Femur (tissue), 1 donor: ENCODE results near the gene GNB3.
"Not testable (repeated sequence)": the region's sequence is repeated elsewhere in the genome, so short reads cannot be mapped to it uniquely, and the experiment has no call there.

Experiments
- DNase-seq: peaks from one replicate; pipeline ENCODE4 v3.0.0-alpha.2; 2017

The GNB3 gene

GRCh38 chr12:6886206-6886999 lies 45.7 kb downstream of the GNB3 start:
- DNase-seq = not testable (repeated sequence)

DNA sequence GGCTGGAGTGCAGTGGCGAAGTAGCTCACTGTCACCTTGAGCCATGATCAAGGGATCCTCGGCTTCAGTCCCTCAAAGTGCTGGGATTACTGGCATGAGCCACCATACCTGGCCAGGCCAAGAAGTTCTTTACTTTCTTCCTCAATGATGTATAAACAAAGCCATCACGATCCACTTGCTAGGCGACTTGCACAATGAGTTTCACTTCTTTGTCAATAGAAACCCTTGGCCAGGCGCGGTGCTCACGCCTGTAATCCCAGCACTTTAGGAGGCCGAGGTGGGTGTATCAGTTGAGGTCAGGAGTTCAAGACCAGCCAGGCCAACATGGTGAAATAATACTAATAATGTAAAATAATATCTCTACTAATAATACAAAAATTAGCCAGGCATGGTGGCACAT lies 46.7 kb downstream of the GNB3 start:
- DNase-seq = no peak

DNA sequence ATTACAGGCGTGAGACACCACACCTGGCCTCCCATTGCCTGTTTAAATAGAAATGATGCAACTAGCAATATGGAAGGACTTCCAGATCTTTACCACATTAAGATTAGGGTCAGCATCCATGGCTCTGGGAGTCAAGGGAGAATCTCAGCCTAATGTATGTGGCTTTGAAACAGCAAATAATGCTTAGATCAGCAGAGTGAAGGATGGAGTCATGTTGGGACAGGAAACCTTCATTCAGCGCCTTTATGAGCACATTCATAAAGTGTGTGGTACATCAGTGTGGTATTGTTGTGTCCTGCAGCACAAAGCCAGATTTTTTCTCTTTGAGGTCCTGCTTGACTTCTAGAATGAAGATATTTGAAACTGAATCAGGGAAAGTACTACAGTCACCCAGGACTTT lies 47.6 kb downstream of the GNB3 start:
- no peak for DNase-seq

DNA sequence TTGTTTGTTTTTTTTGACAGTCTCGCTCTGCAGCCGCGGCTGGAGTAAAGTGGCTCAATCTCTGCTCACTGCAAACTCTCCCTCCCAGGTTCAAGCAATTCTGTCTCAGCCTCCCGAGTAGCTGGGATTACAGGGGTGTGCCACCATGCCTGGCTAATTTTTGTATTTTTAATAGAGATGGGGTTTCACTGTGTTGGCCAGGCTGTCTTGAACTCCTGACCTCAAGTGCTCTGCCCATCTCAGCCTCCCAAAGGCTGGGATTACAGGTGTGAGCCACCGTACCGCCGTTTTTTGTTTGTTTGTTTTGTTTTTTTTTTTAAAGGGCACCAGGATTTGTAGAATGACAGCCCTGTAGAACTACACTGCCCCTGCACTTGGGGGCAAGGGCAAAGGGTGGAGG lies 48.1 kb downstream of the GNB3 start:
- DNase-seq = not testable (repeated sequence)

GRCh38 chr12:6889775-6890573 lies 49.2 kb downstream of the GNB3 start:
- not testable (repeated sequence) for DNase-seq

DNA sequence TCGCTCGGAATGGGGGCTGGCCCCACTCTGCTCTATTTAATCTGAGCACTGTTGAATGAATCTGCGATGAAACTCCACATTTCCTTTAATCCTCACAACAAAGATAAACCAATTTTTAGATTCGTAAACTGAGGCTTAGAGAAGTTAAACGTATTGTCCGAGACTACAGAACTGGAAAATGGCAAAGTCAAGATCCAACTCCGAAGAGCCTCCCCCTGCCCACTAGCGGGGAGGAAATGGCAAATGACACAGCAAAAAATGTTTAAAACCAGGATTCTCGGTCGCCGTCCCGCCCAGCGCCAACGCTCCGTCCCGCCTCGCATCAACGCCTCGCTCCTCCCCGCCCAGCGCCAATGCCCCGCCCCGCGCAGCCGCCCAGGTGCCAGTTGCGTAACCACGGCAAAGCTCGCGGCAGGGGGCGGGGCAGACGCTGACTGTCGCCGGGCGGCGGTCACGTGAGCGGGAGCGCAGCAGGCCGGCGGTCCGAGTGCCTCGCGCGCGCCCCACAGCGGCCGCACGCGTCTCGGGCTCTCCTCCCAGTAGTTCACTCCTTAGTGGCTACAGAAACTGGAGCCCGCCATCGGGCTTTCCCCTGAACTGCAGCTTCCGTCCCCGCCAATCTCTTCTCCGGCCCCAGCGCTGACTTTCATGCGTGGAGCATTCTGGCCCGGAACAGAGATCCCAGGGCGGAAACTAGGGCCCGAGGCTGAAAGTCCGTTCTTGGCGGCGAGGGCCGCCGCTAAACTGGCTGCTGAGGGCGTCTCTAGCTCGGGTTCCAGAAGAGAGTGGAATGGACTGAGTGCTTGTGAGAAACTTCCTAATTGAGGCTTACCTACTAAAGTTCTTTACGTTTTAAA lies 50.3 kb downstream of the GNB3 start:
- DNase-seq = peak; percentile 99

DNA sequence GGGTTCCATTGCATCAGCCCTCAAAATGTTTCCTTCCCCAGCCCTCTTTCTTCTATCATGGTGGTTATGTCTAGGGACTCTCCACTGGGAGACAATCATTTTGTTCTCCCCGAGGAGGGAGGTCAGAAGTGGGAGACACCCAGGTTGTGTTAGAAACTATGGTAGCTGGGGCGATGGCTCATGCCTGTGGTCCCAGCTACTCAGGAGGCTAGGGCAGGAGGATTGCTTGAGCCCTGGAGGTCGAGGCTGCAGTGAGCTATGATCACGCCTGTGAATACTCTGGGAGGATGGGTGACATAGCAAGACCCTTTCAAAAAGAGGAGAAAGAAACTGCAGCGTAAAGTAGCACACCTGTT lies 50.9 kb downstream of the GNB3 start:
- DNase-seq = no peak

- not testable (repeated sequence) for DNase-seq
Observed at GRCh38 chr12:6892683-6893082, 52.0 kb downstream of the GNB3 start.

DNA sequence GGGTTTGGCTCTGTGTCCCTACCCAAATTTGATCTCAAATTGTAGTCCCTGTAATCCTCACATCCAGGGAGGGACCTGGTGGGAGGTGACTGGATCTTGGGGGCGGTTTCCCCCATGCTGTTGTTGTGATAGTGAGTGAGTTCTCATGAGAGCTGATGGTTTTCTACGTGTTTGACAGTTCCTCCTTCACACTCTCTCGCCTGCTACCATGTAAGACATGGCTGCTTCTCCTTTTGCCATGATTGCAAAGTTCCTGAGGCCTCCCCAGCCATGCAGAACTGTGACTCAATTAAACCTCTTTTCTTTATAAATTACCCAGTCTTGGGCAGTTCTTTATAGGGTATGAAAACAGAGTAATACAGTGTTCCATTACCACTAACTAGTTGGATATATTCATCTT lies 53.6 kb downstream of the GNB3 start:
- no peak for DNase-seq
